NOMO-1 treated with DMSO at 0.1 percent for 48 hours (cell line): ENCODE data around the gene ANKRD26.
"Not testable (repeated sequence)": the region's sequence is repeated elsewhere in the genome, so short reads cannot be mapped to it uniquely, and the experiment has no call there.

Source experiments
- DNase-seq: peaks from one replicate; lab custom pipeline; 2025; ENCODE audit not compliant: unreplicated experiment; lab: John Stamatoyannopoulos, UW

Gene ANKRD26

DNA sequence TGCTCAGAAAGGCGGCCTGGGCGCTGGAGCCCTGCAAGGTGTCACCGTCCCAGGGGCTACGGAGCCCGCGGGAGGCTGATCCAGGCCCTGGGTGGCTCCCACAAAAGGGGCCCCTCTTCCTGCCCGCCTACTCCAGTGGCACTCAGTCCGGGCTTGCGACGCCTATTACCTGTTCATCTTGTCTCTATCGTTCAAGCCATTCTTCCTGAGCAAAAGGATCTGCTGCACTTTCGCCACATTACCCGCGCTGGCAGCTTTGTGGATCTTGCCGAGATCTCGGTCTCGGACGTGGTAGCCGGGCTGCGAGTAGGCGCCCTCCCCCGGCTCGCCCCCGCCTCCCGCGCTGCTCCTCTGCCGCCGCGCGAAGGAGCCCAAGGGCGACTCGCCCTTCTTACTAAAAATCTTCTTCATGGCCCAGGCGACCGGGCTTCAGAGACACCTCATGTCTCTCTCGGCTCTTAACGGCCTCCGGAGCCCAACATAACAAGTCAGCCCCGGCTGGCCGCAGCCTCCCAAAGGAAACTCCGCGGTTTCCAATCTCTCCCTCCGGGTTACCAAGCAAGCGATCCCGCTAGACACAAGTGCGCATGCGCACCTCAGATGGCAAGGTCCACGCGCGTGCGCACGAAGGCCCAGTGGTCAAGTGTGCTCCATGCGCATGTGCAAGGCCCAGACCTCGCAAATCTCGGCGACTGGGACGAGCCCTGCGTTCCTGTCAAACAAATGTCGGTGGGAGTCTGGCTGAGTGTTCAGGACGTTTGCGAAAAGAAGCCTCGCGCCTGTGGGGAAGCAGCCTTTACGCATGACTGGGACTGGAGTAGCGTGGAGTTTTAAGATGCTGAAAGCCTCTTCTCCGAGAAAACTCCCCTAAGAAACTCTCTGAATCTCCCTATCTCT, at the start of gene ANKRD26:
ANKRD26 (minus strand) TSS at position 579 of the 897 bp plus-strand sequence; CDS start at position 411, 168 bp downstream.
- DNase-seq = peak; percentile 94

DNA sequence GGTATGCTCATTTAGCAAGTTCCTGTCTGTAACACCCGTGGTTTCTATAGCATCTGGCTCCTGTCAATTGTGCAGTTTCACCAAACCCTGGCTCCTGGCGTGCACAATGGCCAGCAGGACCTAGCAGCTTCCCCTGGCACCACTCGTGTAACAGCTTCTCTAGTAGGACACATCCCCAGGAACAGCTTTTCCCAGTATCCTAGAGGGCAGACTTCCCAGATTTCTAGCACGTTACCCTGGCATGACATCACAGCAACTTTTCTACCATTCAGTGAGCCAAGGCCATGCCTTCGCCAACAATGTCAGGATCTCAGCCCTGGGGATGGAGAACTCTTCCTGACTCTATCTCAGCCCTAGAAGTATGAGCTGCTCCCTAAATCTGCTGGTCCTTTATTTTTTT, 47.4 kb upstream of the ANKRD26 start:
- DNase-seq = no peak

GRCh38 chr10:27145937-27146336, 45.6 kb upstream of the ANKRD26 start:
- no peak for DNase-seq

DNA sequence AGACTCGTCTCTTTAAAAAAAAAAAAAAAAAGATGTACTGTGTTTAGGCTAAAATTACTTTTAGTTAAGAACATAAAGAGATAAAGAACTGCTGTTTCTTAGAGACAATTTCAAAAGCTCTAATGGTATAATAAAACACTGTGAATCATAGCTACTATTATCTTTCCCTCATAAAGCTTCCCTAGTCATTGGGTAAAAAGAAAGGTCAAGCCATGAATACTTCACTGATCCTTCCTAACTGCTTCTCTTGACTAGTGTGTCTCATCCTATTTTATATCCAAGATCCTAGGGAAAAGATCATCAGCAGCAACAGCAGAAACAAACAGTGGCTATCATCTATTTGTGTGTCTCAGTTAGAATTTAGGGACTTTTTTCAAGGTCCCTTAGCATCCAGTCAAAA, 43.4 kb upstream of the ANKRD26 start:
- no peak for DNase-seq

- DNase-seq = no peak
These were observed 38.0 kb upstream of the ANKRD26 start for GRCh38 chr10:27138277-27138676.

DNA sequence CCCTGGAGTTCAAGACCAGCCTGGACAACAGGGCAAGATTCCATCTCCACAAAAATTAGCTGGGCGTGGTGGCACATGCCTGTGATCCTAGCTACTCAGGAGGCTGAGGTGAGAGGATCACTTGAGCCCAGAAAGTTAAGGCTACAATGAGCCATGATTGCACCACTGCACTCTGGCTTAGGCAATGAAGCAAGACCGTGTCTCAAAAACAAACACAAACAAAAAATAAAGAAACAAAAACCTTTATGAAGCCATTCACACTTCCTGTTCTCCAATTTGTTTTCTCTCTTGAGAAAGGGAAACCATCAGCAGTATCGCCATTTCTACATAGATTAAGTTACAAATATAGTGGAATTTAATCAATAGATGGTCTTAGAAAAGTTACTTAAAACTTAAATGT, 34.1 kb upstream of the ANKRD26 start:
- no peak for DNase-seq

DNA sequence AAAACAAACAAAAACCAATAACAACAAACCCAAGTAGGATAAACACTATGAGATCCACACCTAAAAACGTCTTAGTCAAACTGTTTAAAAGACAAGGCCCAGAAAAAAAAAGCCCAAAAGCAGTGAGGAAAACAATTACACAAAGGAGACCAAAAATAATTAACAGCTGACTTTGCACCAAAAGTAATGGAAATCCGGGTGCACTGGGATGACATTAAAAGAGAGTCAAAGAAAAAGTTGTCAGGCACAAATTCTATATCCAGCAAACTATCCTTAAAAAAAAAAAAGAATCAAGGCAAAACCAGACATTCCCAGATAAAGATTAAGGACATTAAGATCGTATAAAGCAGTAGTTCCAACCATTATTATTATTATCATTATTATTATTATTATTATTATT, 7.9 kb upstream of the ANKRD26 start:
- no peak for DNase-seq

- no peak for DNase-seq
These were observed 4.6 kb upstream of the ANKRD26 start for GRCh38 chr10:27104919-27105318.

DNA sequence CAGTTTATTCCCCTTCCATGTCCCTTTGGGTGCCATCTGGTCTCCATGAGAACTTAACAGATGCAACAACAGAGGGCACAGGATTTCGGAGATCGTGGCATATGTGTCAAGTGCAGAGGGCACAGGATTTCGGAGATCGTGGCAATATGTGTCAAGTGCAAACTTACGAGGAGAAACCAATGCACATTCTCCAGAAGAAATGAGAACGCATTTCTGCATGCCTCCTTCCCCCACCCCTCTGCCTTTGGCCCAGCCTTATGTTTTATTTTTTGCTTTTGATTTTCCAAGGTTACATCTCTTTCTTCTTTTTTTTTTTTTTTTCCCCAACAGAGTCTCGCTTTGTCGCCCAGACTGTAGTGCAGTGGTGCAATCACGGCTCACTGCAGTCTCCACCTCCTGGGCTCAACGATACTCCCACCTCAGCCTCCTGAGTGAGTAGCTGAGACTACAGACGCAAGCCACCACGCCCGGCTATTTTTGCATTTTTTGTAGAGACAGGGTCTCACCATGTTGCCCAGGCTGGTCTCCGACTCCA, 586 bp upstream of the ANKRD26 start:
- no peak for DNase-seq

DNA sequence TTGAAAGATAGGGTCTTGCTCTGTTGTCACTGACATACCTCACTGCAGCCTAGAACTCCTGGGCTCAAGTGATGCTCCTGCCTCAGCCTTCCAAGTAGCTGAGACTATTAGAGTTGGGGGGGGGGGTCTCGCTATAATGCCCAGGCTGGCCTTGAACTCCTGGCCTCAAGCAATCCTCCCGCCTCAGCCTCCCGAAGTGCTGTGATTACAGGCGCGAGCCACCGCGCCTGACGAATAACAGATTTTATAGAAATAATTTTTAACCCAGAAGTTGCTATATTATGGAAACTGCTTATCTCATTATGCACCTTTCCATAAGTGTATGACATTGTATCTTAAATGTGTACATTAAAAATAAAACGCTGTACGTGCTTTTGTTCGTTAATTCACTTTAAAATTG, 846 bp downstream of the ANKRD26 start:
- no peak for DNase-seq

DNA sequence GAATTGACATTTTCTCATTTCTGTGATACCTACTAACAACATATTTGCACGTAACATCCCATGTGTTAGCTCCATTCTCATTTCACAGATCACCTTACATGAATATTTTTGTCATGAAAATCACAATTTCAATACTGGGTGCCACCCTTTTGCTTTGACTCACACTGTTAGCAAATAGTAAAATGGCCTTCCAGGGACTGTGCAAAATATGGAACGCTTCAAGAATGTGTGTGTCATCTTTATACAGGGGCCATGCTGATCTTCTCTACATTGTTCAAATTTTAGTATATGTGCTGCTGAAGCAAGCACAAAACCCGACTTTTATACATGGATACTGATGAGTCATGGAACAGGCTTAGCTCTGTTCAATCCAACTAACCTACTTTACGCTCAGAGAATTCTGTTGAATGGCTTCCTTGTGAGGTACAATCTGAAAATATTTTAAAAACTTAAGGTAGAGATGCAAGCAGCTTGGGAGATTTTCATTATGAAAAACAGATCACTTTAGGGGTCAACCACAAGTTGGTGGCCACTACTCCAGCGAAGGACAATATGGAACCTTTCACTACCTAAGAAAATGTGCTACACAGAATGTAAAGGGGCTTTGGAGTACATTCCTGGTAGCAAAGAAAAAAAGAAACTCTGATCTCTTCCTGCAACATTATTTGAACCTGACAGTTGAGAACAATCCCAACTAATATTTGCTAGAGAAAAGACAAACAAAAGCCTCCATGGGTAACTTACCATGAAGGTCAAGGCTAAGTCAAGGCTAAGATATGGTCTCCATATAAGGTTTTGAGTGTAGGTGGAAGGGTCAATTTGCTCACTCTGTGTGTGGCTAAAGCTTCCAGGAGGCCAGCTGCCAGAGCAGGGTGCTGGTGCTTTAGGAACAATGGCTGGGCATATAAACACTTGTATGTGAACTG, 11.9 kb downstream of the ANKRD26 start:
- no peak for DNase-seq

- no peak for DNase-seq
These were observed 27.7 kb downstream of the ANKRD26 start for GRCh38 chr10:27072436-27073114.

DNA sequence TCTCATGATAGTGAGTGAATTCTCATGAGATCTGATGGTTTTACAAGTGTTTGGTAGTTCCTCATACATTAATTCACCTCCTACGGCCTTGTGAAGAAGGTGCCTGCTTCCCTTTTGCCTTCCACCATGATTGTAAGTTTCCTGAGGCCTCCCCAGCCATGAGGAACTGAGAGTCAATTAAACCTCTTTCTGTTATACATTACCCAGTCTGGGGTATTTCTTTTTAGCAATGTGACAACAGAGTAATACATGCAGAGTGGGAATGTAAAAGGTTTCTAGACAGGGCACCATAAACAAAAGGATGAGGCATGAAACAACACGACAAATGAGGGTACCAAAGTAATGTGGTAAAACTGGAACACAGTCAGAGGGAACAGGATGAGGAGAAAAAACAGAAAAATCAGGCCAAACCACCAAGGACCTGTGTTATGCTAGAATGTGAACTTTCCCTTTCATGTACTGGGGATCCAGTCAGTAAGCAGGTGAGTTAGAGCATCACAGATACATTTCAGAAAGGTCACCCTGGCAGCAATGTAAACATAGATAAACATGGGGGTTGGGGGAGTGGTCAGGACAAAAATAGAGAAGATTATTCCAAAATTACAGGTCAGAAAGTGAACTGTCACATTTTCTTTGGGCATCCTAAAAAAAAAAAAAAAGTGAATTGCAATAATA, 31.9 kb downstream of the ANKRD26 start:
- DNase-seq = no peak

DNA sequence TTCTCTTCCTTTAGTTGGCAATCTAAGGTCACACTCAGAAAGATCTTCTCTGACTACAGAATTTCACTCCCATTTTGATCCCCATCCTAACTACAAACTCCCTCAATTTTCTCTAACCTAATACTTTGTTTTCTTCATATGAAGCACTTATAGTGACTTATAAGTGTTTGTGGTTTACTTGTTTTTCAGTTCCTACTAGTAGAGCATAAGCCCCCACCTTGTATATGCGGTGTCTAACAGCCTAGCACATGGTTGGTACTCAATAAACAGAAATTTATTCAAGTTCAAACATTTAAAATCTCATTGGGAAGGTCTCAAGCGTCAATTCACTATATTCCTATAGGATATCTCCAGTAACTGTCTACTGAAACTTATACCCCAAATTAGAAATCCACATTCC, 35.2 kb downstream of the ANKRD26 start:
- no peak for DNase-seq

- DNase-seq = no peak
These were observed 47.6 kb downstream of the ANKRD26 start for GRCh38 chr10:27052656-27053055.

DNA sequence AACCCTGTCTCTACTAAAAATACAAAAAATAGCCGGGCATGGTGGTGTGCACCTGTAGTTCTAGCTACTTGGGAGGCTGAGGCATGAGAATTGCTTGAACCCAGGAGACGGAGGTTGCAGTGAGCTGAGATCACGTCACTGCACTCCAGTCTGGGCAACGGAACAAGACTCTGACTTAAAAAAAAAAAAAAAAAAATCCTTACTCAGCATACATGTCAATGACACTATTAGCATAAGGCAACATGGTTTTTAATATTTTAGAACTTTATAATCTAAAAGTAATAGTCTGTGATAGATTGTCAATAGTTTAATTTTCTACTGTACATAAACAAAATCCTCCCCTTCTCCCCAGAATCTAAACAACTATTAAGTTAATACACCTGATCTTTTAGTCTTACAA, 55.0 kb downstream of the ANKRD26 start:
- DNase-seq = not testable (repeated sequence)

DNA sequence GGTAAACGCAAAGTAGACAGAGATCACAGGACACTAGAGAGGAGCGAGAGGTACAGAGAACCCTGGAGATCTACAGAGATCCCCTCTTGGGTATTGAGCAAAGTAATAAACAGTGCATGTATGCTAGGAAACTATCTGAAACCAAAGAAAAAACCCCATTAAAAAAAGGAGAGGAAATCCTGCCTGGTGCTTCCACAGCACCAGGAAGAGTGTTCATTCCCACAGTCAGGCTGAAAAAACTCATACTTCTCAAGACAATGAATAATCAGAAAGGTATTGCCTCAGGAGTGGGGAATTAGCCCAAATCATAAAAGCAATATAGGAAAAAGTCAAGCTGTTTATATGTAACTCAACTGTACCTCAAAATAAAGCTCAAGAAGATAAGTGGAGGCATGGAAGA, 59.1 kb downstream of the ANKRD26 start:
- no peak for DNase-seq

DNA sequence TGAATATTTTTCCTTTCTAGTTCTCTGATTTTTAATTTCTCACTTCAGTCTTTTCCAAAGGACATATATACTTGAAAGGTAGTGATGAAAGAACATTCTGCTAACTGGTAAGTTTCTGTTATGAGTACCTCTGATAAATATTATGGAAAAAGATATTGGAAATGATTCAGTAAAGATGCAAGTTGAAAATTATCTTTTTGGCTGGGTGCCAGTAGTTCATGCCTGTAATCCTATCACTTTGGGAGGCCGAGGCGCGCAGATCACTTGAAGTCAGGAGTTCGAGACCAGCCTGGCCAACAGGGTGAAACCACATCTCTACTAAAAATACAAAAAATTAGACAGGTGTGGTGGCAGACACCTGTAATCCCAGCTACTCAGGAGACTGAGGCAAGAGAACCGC, 62.1 kb downstream of the ANKRD26 start:
- DNase-seq = no peak

GRCh38 chr10:27035163-27035562, 65.1 kb downstream of the ANKRD26 start:
- no peak for DNase-seq

DNA sequence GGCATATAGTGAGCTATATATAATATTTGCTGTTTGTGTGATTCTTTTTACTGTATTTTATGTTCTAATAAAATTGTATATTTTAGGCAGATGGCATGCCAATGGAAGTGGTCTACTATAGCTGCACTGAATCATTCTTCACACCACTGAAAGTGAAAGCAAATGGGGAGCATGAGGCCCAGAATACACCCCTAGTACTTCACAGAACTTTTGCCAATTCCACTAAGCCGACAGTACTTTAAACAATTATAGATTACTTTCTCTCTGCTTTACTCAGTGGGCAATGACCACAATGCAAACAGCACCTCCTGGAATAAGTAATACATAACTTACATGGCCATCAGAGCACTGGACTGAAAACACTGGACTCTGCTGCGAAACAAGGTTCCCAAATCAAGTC, 70.2 kb downstream of the ANKRD26 start:
- no peak for DNase-seq
